ENCODE data around the gene CSNK1E.

The CSNK1E gene

GRCh38 chr22:38353142-38353629 is 36.0 kb upstream of the CSNK1E start:
- no peak for DNase-seq (ENCODE audit: low read depth, low spot score)
- peaks cover 4% of the 10 kb centered on the region for H3K4me1 ChIP-seq (ENCODE audit: insufficient read depth, insufficient read length)

GRCh38 chr22:38352436-38352835 is 35.2 kb upstream of the CSNK1E start:
- no peak overlapping the region for H3K4me3 ChIP-seq (ENCODE audit: insufficient read length, low read depth)
- no peaks in the 10 kb centered on the region for H3K9me3 ChIP-seq (ENCODE audit: insufficient read depth, low read length)
- no peak for DNase-seq (ENCODE audit: low read depth, low spot score)
- H3K36me3 ChIP-seq (ENCODE audit: insufficient read depth, insufficient read length, low read length): peaks cover 7% of the 10 kb centered on the region
- H3K27me3 ChIP-seq (ENCODE audit: insufficient read depth, insufficient read length): no peaks in the 10 kb centered on the region
- H3K4me1 ChIP-seq (ENCODE audit: insufficient read depth, insufficient read length): peaks cover 4% of the 10 kb centered on the region
- TF ChIP-seq ZNF274 (IDR thresholded peaks at IDR 0.05; ENCODE audit: low read depth, low read length): no peak
- TF ChIP-seq YY1 (IDR thresholded peaks at IDR 0.05; ENCODE audit: insufficient read depth, insufficient read length): no peak
- no peak for TF ChIP-seq SUZ12 (IDR thresholded peaks at IDR 0.05; ENCODE audit: extremely low read depth, insufficient read depth, insufficient read length)
- H3K9ac ChIP-seq (ENCODE audit: insufficient read length, low read depth): no peak overlapping the region

More at GRCh38 chr22:38353142-38353629, 36.0 kb upstream of the CSNK1E start:
- Histone ChIP-seq H3K4me3 (ENCODE audit: insufficient read length, low read depth) (no peak overlapping the region), H3K36me3 (ENCODE audit: insufficient read depth, insufficient read length, low read length) (peaks cover 7% of the 10 kb centered on the region), H3K9me3 (ENCODE audit: insufficient read depth, low read length) (no peaks in the 10 kb centered on the region), H3K27me3 (ENCODE audit: insufficient read depth, insufficient read length) (no peaks in the 10 kb centered on the region), H3K9ac (ENCODE audit: insufficient read length, low read depth) (no peak overlapping the region)
- TF ChIP-seq ZNF274 (IDR thresholded peaks at IDR 0.05; ENCODE audit: low read depth, low read length) (no peak), YY1 (IDR thresholded peaks at IDR 0.05; ENCODE audit: insufficient read depth, insufficient read length) (no peak), SUZ12 (IDR thresholded peaks at IDR 0.05; ENCODE audit: extremely low read depth, insufficient read depth, insufficient read length) (no peak)

DNA sequence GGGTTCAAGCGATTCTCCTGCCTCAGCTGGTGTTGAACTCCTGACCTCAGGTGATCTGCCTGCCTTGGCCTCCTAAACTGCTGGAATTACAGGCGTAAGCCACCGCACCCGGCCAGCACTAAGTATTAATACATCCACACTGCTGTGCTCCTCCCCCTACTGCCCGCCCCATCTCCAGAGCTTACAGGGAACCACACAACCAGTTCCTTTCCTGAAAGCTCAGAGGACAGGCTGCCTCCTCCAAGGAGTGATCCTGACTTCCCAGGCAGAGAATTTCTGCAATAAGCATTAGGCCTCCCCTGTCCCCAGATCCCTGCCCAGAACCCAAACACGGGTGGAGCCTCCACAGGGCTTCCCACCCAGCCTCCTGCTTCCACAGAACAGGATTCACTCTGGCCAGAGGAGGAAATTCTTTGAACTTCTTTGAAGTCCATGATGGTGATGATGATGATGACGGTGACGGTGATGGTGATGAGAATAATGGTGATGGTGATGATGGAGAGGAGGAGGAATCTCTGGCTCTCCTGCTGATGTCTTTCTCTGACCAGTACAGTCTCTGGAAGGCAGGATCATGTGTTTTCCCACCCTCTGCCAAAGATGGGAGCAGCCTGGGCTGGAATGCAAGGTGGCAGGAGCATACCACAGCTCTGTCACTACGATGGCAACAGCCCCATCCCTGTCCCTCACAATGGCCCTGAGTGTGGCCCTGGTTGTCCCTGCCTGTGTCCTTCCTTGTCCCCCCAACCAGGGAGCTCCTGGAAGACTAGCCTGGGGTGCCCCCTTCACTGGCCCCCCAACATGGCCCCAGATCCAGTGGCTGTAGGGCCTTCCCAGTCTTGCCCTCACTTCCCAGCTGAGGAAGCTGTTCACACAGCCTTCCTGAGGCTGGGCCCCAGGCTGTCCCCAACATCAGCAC is 33.5 kb upstream of the CSNK1E start:
- no peak for TF ChIP-seq SUZ12 (IDR thresholded peaks at IDR 0.05; ENCODE audit: extremely low read depth, insufficient read depth, insufficient read length)
- no peak for TF ChIP-seq ZNF274 (IDR thresholded peaks at IDR 0.05; ENCODE audit: low read depth, low read length)
- no peak for TF ChIP-seq YY1 (IDR thresholded peaks at IDR 0.05; ENCODE audit: insufficient read depth, insufficient read length)
- DNase-seq (ENCODE audit: low read depth, low spot score): no peak
- no peak overlapping the region for H3K9ac ChIP-seq (ENCODE audit: insufficient read length, low read depth)
- no peak overlapping the region for H3K4me3 ChIP-seq (ENCODE audit: insufficient read length, low read depth)
- H3K27me3 ChIP-seq (ENCODE audit: insufficient read depth, insufficient read length): no peaks in the 10 kb centered on the region
- H3K9me3 ChIP-seq (ENCODE audit: insufficient read depth, low read length): no peaks in the 10 kb centered on the region
- peaks cover 7% of the 10 kb centered on the region for H3K36me3 ChIP-seq (ENCODE audit: insufficient read depth, insufficient read length, low read length)
- H3K4me1 ChIP-seq (ENCODE audit: insufficient read depth, insufficient read length): peaks cover 4% of the 10 kb centered on the region

DNA sequence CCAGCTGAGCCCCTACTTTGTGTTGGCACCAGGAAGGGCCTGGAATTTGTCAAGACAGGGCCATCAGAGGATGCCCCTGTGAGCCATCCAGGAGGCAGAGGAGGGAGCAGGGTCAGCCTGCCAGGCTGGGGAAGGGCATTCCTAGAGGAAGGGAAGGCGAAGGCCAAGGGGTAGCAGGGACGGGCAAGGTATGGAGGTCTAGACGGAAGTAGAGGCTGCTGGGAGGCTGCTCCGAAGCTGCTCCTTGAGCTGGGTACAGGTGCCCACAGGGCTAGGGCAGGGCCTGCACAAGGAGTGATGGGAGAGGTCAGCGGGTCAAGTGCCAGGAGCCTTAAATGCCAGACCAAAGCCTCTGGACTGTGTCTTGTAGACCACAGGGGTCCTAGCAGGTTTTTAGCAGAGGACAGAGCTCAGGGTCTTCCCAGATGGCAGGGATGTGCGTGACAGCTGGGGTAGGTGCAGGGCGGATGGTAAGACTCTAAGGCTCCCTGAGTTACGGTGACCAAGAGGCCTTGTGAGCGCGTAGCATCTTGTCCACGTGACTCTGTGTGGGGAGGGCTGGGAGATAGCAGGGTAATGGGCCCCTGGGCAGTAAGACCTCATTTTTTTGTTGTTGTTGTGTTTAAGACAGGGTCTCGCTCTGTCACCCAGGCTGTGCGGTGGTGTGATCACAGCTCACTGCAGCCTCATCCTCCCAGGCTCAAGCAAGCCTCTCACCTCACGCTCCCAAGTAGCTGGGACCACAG is 31.7 kb upstream of the CSNK1E start:
- peaks cover 4% of the 10 kb centered on the region for H3K4me1 ChIP-seq (ENCODE audit: insufficient read depth, insufficient read length)
- H3K9me3 ChIP-seq (ENCODE audit: insufficient read depth, low read length): no peaks in the 10 kb centered on the region
- H3K27me3 ChIP-seq (ENCODE audit: insufficient read depth, insufficient read length): no peaks in the 10 kb centered on the region
- DNase-seq (ENCODE audit: low read depth, low spot score): no peak
- no peak overlapping the region for H3K4me3 ChIP-seq (ENCODE audit: insufficient read length, low read depth)
- TF ChIP-seq ZNF274 (IDR thresholded peaks at IDR 0.05; ENCODE audit: low read depth, low read length): no peak
- TF ChIP-seq YY1 (IDR thresholded peaks at IDR 0.05; ENCODE audit: insufficient read depth, insufficient read length): no peak
- TF ChIP-seq SUZ12 (IDR thresholded peaks at IDR 0.05; ENCODE audit: extremely low read depth, insufficient read depth, insufficient read length): no peak
- H3K9ac ChIP-seq (ENCODE audit: insufficient read length, low read depth): no peak overlapping the region
- peaks cover 3% of the 10 kb centered on the region for H3K36me3 ChIP-seq (ENCODE audit: insufficient read depth, insufficient read length, low read length)

DNA sequence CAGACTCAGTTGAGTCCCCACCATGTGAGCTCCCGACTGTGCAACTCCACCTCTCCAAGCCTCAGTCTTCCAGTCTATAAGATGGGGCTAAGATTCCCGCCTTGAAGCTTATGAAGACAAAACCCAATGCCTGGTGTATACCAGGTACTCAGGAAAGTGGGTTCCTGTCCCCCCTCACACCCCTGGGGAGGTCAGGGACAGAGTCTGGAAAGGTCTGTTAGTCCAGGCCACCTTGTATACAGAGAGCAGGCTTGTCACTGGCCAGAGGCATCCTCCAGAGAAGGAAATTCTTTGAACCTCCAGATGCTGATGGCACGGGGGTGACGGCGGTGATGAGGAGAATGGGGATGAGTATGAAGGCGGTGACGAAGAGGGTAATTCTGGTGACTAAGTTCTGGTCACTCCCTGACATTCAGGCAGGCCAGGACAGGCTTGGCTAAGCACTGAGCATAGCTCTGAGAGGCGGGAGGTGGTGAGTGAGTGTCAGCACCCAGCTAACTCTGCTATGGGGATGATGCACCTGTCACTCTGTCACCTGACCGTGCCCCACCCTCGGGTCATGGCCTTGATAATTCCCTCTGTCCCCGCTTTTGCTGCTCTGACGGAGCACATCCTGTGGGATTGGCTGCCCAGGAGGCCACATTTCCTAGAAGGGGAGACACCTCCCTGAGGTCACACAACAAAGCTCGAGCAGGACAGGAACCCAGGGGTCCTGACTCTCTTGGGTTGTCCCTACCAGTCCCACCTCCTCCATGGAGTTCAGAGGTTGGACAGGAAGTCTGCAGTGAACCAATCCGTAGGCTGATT is 30.9 kb upstream of the CSNK1E start:
- H3K9ac ChIP-seq (ENCODE audit: insufficient read length, low read depth): no peak overlapping the region
- no peak for DNase-seq (ENCODE audit: low read depth, low spot score)
- H3K4me1 ChIP-seq (ENCODE audit: insufficient read depth, insufficient read length): no peaks in the 10 kb centered on the region
- no peak overlapping the region for H3K4me3 ChIP-seq (ENCODE audit: insufficient read length, low read depth)
- no peak for TF ChIP-seq ZNF274 (IDR thresholded peaks at IDR 0.05; ENCODE audit: low read depth, low read length)
- no peak for TF ChIP-seq YY1 (IDR thresholded peaks at IDR 0.05; ENCODE audit: insufficient read depth, insufficient read length)
- TF ChIP-seq SUZ12 (IDR thresholded peaks at IDR 0.05; ENCODE audit: extremely low read depth, insufficient read depth, insufficient read length): no peak
- peaks cover 3% of the 10 kb centered on the region for H3K36me3 ChIP-seq (ENCODE audit: insufficient read depth, insufficient read length, low read length)
- H3K9me3 ChIP-seq (ENCODE audit: insufficient read depth, low read length): no peaks in the 10 kb centered on the region
- no peaks in the 10 kb centered on the region for H3K27me3 ChIP-seq (ENCODE audit: insufficient read depth, insufficient read length)

DNA sequence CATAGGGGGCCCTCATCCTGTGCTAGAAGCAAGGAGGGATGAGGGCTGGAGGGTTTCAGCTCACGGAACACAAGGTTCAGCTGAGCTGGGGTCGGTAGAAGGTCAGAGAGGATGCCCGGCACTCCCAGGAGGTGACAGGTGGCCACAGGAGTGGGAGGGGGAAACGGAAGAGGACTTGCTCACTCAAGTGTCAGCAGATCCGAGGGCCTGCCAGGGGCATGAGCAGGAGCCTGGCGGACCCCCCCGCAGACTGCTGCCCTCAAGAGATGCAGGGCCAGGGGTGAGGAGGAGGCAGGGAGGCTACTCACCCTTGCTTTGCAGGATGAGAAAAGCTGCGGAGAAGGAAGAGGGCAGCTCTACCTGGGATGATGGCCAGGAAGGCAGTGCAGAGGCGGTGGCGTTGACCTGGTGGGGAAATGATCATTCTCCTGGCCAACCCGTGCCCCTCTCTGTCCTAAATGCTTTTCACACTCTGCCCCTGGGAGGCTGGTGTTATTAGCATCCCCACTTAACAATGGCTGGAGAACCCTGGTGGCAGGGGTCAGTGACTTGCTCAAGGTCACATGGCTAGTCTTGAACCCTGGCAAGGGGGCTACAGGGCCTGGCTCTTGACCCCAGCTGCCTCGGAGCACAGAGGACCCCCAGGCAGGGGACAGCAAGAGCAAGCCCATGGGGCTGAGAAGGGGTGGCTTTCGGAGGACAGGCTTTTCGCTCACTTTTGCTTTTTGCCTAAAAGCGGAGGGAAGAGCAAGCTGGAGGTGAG is 30.1 kb upstream of the CSNK1E start:
- Histone ChIP-seq H3K4me1 (ENCODE audit: insufficient read depth, insufficient read length) (no peaks in the 10 kb centered on the region), H3K36me3 (ENCODE audit: insufficient read depth, insufficient read length, low read length) (peaks cover 3% of the 10 kb centered on the region), H3K9ac (ENCODE audit: insufficient read length, low read depth) (no peak overlapping the region), H3K4me3 (ENCODE audit: insufficient read length, low read depth) (no peak overlapping the region), H3K9me3 (ENCODE audit: insufficient read depth, low read length) (no peaks in the 10 kb centered on the region), H3K27me3 (ENCODE audit: insufficient read depth, insufficient read length) (no peaks in the 10 kb centered on the region)
- TF ChIP-seq SUZ12 (IDR thresholded peaks at IDR 0.05; ENCODE audit: extremely low read depth, insufficient read depth, insufficient read length): no peak
- DNase-seq (ENCODE audit: low read depth, low spot score): no peak

All from NT2/D1 (cell line).